GM12874 (cell line): ENCODE data around the gene TMEM39A.

Experiments used
- CTCF ChIP-seq: IDR thresholded peaks from 2 replicates; pipeline ENCODE4 v1.5.1; 2011; ENCODE audit warnings: low read depth, mild to moderate bottlenecking, control low read depth, low read length, moderate library complexity; ENCODE audit not compliant: insufficient read depth

Gene TMEM39A

GRCh38 chr3:119498186-119499011 is 35.0 kb upstream of the TMEM39A start, which contains the start of gene TIMMDC1:
TIMMDC1 (plus strand) TSS chr3:119498547; CDS start chr3:119498734, 187 bp downstream.
- no peak for TF ChIP-seq CTCF

DNA sequence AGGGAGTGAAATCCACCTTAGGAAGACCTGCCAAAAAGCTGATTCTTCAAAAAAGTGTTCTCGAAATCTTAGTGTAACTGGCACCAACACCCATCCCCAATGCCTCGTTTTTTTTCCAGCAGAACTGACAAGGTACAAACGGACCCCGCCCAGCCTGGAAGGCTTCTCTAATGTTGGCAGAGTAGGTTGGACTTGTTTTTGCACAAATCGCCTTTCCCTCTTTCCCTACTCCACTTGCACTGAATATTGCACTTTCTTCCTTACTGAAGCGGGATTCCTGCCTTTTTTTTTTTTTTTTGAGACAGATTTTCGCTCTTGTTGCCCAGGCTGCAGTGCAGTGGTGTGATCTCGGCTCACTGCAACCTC is 34.4 kb upstream of the TMEM39A start:
- TF ChIP-seq CTCF = no peak

GRCh38 chr3:119494597-119494996 is 31.2 kb upstream of the TMEM39A start:
- 0 out of 2 replicates have a peak, but pooled peaks have one; percentile 11 for TF ChIP-seq CTCF

DNA sequence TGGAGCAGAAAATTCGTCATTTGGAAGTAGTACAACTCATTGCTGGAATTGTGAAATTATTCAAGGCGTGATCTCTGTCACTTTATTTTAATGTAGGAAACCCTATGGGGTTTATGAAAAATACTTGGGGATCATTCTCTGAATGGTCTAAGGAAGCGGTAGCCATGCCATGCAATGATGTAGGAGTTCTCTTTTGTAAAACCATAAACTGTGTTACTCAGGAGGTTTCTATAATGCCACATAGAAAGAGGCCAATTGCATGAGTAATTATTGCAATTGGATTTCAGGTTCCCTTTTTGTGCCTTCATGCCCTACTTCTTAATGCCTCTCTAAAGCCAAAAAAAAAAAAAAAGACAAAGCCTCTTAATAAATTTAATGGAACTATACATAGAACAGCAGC is 29.4 kb upstream of the TMEM39A start:
- no peak for TF ChIP-seq CTCF

DNA sequence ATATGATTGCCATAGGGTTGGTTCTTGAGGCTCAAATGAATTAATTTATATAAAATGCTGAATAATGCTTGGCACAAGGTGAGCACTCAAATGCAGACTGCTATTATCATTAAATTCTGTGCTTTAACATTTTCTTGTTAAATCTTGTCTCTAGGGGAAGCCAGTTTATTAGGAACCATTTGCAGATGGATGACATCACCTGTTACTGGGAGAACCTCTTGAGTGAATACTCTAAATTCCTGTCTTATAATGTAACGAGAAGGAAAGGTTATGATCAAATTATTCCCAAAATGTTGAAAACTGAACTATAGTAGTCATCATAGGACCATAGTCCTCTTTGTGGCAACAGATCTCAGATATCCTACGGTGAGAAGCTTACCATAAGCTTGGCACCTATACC is 28.7 kb upstream of the TMEM39A start:
- TF ChIP-seq CTCF = no peak

- TF ChIP-seq CTCF = no peak
Measured at GRCh38 chr3:119490153-119490552, 26.7 kb upstream of the TMEM39A start.

DNA sequence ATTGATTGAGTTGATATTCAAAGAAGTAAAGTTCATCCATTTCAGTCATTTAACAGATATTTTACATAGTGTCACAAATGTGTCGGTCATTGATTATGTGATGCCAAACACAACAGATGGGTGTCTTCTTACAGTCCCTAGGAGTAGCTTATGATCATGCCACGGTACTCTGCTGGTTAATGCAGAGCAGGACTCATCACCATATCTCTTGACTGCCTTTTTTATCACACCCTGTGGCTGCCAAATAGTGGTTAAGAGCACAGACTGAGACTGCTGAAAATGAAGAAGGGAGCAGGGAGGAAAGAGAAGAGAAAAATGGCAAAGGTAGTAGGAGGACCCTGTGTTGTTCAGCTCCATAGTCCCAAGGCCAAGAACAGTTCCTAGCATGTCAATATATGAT is 22.1 kb upstream of the TMEM39A start:
- TF ChIP-seq CTCF = no peak
